ENCODE results near the gene TSGA10IP.

The TSGA10IP gene

DNA sequence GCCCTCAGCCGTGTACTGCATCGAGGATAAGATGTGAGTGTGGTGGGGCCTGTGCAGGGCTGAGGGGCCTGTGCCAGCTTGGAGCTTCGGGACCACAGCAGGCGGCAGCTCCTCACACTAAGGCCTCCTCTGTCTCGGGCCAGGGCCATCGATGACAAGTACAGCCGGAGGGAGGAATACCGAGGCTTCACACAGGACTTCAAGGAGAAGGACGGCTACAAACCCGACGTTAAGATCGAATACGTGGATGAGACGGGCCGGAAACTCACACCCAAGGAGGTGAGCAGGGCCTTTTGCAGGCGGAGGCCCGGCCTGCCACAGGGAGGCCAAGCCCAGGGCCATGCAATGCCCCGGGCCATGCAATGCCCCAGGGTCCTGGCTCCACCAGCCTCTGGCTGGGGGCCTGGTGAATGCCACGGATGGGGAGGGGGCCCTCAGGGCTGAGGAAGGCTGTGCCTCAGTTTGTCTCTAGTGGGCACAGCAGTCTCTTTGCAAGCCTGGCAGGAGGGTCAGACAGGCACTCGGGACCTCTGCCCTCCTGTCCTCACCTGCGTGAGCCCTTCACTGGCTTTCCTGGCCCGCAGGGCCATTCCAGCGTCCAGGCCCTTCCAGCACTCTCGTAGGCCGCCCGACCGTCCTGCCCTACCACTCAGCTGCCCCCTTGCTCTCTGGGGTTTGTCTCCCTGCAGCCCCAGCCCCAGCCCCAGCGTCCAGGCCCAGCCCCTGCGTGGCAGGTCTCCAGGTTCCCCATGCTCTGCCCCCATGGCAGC, 32.5 kb downstream of the TSGA10IP start:
- no peak for DNase-seq

DNA sequence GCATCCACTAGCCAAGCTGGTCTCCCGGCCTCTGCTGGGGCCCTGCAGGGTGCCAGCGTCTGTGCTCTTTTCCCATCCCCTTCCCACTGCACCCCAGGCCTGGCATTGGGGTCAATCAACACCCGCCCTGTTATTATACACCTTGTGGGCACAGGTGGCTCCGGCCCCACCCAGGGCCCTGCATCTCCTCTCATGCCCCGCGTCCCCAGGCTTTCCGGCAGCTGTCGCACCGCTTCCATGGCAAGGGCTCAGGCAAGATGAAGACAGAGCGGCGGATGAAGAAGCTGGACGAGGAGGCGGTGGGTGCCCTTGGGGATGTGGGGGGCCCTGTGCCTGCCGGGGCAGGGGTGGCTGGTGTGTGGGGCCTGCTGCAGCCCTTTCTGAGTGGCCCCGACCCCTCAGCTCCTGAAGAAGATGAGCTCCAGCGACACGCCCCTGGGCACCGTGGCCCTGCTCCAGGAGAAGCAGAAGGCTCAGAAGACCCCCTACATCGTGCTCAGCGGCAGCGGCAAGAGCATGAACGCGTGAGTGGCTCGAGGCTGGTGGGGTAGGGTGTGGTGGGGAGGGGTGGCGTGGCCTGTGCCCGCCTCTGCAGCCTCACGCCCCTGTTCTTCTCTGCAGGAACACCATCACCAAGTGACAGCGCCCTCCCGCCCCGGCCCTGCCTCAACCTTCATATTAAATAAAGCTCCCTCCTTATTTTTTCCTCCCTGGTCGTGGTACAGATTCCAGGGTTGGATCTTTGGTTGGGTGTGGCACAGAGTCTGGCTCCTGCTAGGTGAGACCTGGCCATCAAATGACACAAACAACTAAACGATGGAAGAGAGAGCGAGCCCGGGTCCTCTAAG, 33.3 kb downstream of the TSGA10IP start:
- DNase-seq = no peak

DNA sequence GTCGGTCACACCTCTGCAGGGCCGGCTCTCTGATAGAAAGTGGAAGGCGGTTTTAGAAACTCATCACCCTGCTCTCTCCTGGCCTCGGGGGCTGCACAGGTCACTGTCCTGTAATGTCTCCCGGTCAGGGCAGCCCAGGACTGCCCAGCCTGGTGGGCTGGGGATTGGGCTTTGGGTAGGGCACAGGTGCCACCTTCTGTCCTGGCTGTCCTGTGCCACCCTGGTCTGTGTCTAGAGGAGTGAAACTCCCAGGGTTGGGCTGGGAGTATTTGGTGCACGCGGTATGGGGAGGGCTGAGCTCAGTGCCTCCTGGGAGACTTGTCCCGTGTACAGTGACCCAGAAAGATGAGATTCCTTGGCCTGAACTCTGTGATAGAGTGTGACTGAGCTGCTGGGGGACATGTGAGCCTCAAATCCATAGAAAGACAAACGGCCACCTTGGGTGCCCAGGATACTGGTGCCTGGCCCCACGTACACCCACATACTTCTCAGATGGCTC, 34.0 kb downstream of the TSGA10IP start:
- DNase-seq = no peak

DNA sequence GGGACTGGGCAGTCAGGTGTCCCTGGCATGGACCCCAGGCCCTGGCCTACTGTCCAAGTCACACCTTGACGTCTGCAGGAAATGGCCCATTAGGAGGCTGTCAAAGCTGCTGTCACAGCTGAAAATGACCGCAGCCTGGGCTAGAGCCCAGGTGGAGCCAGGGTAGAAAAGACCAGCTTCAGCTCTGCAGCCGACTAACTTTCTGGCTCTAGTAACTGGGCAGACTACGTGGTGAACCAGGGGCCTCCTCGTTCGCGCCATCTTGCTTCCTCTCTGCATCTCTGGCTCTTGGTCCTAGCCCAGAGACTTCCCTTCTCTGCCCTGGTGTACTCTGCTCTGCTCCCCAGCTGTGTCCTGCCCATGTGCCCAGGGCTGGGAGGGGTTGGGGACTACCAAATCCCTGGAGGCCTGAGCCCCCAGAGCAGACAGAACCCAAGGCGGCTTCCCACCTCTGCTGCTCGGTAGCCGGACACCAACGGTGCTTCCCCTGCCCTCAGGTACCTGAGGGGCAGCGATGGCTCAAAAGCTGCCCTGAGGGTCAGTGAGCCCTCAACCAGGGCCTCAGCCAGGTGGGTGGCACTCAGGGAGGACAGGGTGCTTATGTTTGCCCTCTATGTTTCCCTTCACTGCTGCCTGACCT, 35.9 kb downstream of the TSGA10IP start:
- DNase-seq = no peak

DNA sequence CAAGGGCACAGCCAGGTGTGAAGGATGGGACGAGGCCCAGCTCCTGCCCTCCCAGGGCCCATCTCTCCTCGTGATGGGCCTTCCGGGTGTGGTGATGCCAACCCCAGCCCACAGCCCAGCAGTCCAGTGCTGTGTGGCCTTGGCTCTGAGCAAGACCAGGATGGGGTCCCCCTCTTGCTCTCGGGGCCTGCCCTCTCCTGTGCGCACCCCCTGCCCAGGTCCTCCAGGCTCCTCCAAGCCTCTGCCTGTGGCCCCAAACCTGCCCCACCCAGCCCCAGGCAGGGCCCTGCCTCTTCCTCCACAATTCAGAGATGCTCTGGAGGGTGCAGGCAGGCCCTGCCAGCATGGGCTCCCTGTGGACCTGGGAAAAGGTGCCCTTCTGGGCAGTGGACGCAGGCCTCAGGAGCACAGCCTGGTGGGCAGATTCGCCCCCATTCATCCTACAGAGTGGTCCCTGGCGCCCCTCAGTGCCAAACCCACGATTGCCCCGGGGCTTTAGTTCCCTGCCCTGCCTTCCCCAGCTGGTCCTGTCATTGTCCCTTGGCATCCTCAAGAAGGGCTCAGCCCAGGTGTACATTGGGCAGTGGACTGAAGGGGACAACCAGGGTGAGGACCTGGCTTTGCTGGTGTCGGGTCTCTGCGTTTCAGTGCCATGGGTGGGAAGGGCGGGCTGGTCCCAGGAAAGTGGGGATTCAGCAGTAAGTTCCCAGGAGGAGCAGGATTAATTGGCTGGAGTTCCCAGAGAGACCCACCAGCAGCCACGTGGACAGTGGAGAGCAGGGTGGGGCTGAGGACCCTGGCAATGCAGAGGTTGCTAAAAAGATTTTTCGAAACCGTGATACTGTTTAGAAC, 36.9 kb downstream of the TSGA10IP start:
- DNase-seq = no peak

DNA sequence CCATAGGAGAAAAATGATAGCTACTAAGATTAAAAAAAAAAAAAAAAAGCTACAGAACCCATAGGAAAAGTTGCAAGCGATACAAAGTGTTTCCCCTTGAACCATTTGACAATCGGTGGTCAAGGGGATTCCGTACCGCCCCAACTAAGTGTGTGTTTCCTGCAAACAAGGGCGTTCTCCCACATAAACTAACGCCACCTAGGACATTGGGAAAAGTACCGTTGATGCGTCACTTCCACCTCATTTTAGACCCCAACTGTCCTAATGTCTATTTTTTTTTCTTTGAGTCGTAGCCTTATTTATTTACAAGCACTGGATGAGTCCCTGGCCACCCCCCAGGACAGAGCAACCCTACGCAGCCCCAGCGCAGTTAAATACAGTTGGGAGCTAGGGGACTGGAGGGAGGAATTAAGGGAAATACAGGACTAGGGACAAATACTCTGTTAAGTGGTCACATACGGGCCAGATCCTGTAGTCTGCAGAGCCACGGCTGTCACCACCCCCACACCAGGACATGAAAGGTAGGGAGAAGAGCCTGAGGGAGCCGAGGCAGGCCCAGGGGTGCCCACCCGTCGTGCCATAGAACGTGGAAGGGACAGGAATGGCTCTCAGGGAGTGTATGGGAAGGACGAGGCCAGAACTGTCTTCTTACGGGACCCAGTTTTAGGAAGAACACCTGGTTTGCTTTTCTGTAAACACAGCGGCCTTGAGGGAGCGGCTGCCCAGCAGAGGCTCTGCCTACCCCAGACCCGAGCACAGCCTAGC, 37.7 kb downstream of the TSGA10IP start:
- no peak for DNase-seq

DNA sequence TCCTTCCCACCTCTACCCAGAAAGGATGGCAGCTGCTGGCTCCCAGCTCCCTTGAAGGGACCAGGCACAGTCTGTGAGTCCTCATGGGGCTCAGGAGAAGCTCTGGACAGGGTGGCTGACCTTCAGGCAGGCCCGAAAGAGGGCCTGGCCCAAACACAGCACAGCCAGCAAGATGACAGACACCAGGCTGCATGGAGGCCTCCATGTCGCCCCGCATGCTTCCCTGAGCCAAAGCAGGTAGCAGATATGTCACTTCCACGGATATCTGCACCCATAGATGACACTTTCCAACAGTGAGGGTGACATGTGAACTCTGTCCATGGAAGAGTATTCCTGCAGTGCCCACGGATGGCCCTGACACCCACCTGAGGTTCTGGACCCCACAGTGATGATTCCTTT, 38.3 kb downstream of the TSGA10IP start:
- no peak for DNase-seq

DNA sequence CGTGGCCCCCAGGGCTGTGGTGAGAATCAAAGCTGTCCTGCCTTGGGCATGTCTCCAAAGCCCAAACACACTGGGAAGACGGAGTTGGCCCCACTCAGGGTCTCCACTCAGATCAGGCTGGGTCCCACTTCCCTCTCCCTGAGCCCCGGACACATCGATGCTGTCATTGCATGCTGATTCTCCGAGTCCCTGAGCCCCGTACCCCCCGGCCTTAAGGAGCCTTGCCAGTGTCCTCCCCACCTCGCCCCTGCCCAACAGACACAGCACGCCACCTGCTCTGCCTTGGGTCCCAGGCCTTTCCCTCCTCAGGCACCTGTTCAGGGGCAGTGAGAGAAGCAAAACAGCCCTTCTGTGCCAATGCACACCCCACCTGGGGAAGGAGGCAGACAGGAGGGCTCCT, 42.1 kb downstream of the TSGA10IP start:
- no peak for DNase-seq

DNA sequence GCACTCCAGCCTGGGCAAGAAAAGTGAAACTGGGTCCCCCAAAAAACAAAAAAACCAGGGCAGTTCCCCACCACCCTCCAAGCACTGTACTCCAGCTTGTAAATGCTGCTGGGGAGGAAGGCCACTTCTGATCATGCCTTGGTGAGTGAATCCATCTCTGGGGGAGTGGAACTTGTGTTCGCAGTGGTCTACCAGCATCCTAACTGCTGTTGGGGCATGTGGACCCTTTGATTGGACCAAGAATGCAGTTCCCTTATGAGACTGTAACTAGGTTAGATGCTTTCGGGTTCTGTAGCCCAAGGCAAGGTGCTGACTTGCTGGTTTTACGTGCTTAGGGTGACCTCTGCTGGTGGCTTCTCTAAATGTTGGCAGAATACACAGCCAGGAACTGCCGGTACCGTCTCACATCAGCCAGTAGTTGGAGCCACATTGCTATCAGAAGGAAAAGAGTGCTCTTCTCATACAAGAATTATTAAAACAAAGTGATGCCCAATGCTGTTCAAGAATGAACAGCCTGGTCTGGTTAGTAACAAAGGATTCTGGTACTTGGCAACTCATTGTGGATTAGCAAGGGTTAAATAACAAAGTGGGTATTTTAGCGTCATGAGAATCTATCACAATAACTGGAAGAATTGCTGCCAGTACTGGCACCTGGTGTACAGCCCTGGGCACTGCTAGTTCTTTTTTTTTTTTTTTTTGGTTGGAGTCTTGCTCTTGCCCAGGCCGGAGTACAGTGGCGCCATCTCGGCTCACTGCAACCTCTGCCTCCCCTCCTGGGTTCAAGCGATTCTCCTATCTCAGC, 43.7 kb downstream of the TSGA10IP start:
- peak; percentile 88 for DNase-seq

DNA sequence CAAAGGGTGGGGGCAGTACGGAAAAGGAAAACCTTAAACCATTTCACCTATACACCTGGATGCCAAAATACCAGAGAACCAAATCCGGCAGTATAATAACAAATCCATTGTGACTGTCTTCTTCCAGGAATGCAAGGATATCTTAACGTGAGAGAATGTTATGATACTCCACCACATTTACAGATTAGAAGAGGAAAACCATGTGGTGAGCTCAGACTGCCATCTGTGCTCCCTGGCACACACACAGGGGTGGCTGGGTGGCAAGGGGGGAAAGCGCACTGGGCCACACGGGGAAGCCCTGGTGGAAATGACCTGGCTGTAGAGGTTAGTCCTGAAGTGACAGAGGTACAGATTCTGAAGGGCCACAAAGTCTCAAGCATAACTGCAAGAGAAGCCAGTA, 46.8 kb downstream of the TSGA10IP start:
- DNase-seq = no peak

DNA sequence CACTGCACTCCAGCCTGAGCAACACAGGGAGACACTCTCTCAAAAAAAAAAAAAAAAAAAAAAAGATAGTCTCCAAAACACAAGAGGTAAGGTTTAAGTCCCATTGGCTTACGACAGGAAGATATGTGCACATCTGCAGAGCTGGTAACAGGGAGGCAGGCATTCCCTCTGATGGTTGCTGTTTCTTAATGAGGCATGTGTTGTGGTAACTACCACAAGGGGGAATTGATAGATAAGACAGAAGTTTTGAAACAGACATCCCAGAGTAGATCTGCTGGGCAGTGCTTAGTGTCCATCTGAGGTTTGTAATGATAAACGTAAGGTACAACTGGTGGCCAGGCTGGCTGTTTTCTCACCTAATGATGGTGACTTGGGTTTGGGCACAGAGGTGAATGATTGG, 52.0 kb downstream of the TSGA10IP start:
- no peak for DNase-seq

DNA sequence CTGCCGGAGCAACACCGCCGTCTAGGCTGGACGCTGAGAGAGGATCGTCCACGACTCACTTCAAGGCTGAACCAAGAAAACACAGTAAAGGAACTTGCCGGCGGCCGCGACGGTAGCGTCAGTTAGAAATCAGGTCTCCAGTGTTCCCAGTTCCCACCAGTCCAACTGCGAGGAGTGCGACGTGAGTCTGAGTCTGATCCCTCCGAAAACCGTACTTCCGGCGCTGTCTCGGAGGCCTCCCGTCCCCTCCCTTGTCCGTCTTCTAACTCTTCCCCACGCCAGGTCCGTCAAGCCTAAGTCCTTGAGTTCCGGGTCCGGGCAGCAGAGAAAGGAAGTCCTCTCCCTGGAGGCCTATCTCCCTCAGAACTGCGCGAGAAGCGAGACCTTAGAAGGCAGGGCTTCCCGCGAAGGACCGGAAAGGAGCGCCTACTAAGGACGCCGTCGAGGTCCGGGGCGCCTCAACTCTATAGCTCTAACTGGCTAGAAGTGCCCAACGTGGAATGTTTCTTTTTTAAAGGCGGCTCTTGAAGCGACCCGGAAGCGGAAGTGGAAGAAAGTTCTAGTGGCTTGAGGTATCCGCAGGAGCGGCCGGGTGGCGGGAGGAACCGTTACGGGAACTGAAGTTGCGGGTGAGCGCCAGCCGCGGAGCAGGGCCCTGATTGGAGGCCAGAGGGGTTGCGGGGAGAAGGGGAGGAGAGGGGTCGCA, 56.8 kb downstream of the TSGA10IP start, which contains the start of the genes BANF1 and EIF1AD:
Gene BANF1, plus strand, starts transcription at position 562 of the 706 bp plus-strand sequence. CDS start 748 bp downstream, outside the sequence.
Gene EIF1AD, minus strand, starts transcription at position 216 of the 706 bp plus-strand sequence. CDS start 1,768 bp downstream, outside the sequence.
- peak; percentile 95 for DNase-seq

DNA sequence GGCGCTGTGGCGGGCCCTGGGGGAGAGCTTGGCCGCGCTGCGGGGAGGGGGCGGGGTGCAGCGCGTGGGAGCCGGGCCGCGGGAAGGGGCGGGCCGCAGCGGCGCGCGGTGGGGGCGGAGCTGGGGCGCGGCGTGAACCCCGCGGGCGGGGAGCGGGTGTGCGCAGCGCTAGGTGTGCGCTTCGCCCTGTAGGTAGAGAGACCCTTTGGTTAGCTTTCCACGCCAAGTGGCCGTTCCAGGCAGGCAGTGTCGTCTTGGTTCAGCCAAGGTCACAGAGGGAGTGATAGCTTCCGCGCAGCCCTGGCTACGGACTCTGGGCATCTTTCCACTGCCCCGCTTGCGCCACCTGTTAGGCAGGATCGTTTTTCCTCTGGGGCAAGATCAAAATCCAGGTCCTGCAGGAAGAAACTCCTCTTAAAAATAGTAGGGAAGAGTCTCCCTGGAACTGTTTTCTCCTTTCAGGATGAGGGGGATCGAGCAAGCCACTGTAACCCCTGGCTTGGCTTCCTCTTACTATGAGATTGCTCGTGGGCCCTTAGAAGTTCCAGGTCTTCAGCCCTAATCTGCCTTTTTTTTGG, 57.5 kb downstream of the TSGA10IP start:
- peak; percentile 69 for DNase-seq

DNA sequence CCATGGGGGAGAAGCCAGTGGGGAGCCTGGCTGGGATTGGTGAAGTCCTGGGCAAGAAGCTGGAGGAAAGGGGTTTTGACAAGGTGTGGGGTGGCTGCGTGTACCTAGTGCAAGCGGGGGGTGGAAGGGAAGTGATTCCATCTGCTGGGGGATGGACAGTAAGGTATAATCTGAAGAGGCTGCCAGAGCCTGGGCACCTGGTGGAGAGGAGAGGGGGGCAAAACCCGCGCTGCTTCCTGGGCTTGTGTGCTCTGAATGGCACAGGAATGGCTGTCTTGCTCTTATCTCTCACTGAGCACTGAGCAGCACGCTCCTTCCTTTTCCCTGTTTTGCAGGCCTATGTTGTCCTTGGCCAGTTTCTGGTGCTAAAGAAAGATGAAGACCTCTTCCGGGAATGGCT, 58.0 kb downstream of the TSGA10IP start:
- no peak for DNase-seq

DNA sequence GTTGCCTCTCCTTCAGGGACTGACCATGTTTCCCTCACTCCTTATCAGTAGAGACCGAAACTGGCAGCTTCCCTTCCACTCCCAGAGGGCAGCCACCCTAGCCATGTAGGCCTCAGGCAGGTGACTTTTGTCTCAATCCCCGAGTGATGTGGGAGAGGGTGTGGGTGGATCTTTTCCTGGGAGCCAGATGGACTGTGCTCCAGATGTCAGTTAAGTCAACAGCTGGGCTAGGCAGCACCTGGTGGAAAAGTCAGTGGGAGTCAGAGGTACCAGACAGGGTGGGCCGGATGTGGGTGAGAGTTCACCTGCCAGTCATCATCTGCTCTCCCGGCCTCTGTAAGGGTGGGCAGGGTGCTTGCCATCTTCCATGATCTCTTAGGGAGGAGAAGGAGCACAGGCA, 58.9 kb downstream of the TSGA10IP start:
- DNase-seq = no peak

DNA sequence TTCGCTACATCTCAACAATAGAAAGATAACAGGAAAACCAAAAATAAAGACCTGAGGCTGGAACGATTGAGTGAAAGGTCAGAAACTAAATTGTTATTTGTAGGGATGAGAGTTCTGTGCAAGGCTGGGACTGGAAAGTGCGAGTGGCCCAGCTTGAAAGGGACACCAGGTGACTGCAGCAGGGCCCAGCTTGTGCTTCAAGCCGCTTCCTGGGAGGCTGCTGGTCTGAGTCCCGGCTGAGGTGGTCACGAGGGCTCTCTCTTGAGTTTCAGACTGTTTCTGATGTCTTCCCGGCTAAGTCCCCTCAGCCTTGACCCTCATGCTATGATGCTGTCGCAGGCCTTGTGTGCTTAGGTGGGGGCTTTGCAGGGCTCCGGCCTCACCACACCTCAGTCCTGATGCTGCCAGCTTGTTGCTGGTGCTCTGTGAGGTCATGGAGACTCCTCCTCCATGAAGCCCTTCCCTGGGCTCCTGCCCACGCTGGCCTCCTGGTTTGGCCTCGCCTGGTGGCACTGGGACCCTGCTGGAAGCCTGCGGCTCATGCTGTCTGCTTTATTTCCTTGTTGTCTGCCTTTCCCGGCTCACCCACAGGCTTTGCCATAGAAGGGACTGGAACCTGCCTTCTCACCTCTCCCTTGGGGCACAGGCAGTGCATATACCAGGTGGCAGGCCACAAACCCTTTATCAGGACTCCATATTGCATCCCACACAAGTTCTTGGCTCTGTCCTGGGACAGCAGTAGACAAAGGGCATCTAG, 61.0 kb downstream of the TSGA10IP start:
- no peak for DNase-seq

DNA sequence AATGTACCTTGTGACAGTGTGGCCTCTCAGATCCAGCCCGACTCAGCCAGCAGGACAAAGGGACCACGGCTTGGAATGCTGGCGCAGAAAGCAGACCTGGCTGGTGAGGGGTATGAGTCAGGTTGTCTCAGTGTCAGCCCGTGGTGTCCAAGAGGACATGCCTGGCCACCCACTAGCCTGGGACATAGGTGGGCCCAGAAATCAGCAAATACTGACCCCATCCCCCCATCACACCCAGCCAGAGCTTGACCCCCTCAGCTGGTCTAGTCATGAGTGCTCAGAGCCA, 61.6 kb downstream of the TSGA10IP start:
- no peak for DNase-seq

DNA sequence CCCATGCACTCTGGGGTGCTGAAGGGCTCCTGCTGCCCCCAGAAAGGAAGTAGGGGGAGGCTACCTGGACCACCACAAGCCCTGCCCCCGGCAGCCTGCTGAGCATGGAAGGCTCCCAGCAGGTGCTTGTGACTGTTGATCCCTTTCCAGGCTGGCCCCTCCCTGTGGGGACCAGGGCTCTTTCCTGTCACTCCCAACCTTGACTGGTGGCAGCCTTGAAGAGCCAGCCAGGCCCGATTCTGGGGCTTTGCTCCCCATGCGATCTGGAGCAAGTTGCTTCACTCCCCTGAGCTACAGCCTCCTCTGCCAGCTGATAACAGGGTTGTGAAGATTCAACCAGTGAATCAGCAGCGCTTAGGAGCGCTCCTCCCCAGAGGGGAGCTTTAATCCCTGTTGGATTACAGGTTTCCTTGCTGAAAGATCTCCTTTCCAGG, 61.9 kb downstream of the TSGA10IP start:
- no peak for DNase-seq

DNA sequence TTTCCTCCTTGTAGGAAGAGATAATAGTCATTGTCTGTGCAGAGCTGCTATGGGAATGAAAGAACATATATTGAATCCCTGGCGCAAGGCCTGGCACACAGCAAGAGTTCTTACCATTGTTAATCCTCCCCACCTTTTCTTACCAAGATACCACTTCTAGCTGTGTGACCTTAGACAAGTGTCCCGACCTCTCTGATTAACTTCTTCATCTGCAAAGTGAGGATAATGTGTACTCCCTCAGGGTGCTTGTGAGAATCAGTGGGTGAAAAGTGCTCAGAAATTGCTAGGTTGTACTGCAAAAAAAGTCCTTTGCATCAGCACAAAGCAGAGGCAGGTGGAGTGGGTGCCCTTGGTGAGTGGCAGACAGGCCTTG, 62.8 kb downstream of the TSGA10IP start:
- DNase-seq = no peak
